HG02571 (cell line): ENCODE data around the gene TNIK.

Experiments
- ATAC-seq: cut with Tn5 transposase; IDR thresholded peaks from one replicate; pipeline ENCODE4 v1.9.1; 2021; ENCODE audit warnings: mild to moderate bottlenecking, moderate library complexity; ENCODE audit not compliant: unreplicated experiment

Gene TNIK

GRCh38 chr3:171018156-171018935 lies 441.9 kb downstream of the TNIK start:
- no peak for ATAC-seq

GRCh38 chr3:171013822-171014748 lies 446.1 kb downstream of the TNIK start:
- no peak for ATAC-seq

- ATAC-seq, result no peak
Measured at GRCh38 chr3:171011873-171012336, 448.3 kb downstream of the TNIK start.
